Smooth muscle cell (in vitro differentiated cells): ENCODE data around the gene TGM3. TPM values are rescaled to one million over a fixed set of nuclear protein-coding genes. Genes with fewer than 3 reads are reported as not detected.

ENCODE experiments used
- DNase-seq: peaks from one replicate; lab custom pipeline; 2025; ENCODE audit not compliant: unreplicated experiment; lab: John Stamatoyannopoulos, UW
- H2AFZ ChIP-seq: fragments of 200-600 bp; sonication (generic); 2 replicates; pipeline ENCODE4 v1.6.0; 2016; ENCODE audit warnings: antibody characterized with exemption, low read depth, mild to moderate bottlenecking
- H3F3A ChIP-seq: fragments of 200-600 bp; sonication (generic); 2 replicates; pipeline ENCODE4 v1.6.0; 2017; ENCODE audit warnings: antibody characterized with exemption, low read depth
- H3K27ac ChIP-seq: fragments of 200-600 bp; sonication (generic); 2 replicates; pipeline ENCODE4 v1.5.1; 2016; ENCODE audit warnings: low read depth, mild to moderate bottlenecking
- H3K27me3 ChIP-seq: fragments of 200-600 bp; sonication (generic); 2 replicates; pipeline ENCODE4 v1.6.1; 2016; ENCODE audit warnings: low read depth, mild to moderate bottlenecking
- H3K36me3 ChIP-seq: fragments of 200-600 bp; sonication (generic); 2 replicates; pipeline ENCODE4 v1.5.1; 2016; ENCODE audit warnings: low read depth
- H3K4me1 ChIP-seq: fragments of 200-600 bp; sonication (generic); 2 replicates; pipeline ENCODE4 v1.5.1; 2016; ENCODE audit warnings: low read depth
- H3K4me2 ChIP-seq: fragments of 200-600 bp; sonication (generic); 2 replicates; pipeline ENCODE4 v1.6.0; 2016; ENCODE audit warnings: mild to moderate bottlenecking
- H3K4me3 ChIP-seq: fragments of 200-600 bp; sonication (generic); 2 replicates; pipeline ENCODE4 v1.5.1; 2016; ENCODE audit warnings: mild to moderate bottlenecking
- H3K79me2 ChIP-seq: fragments of 200-600 bp; sonication (generic); 2 replicates; pipeline ENCODE4 v1.6.0; 2016; ENCODE audit warnings: low read depth, mild to moderate bottlenecking
- H3K9ac ChIP-seq: fragments of 200-600 bp; sonication (generic); 2 replicates; pipeline ENCODE4 v1.6.0; 2016; ENCODE audit warnings: low read depth
- H3K9me3 ChIP-seq: fragments of 200-600 bp; sonication (generic); replicated peaks from 2 replicates; pipeline ENCODE4 v1.5.1; 2016; ENCODE audit warnings: low read depth
- H4K20me1 ChIP-seq: fragments of 200-600 bp; sonication (generic); 2 replicates; pipeline ENCODE4 v1.6.0; 2016; ENCODE audit warnings: low read depth
- WGBS: methylation state at CpG from one replicate; pipeline ENCODE4 v1.1.7; 2016; ENCODE audit warnings: low lambda C conversion rate; 5-methylcytosine and 5-hydroxymethylcytosine counted together
- polyA plus RNA-seq: library from polyadenylated mRNA; unstranded; fragments of >200 nt; fragmentation: Nextera tagmentation; extraction: Ambion mirVana; gene quantifications from 2 replicates; pipeline ENCODE4 v1.2.1, GENCODE V29; 2016
- total RNA-seq: library from RNA; depleted of rRNA; stranded (reverse); fragments of >200 nt; gene quantifications from 2 replicates; pipeline ENCODE4 v1.2.3, GENCODE V29; 2014
- TF ChIP-seq, protein P1 (sequence below): fragments of 200-600 bp; sonication (generic); IDR thresholded peaks from 2 replicates; pipeline ENCODE4 v1.5.1; 2017; ENCODE audit warnings: borderline replicate concordance, mild to moderate bottlenecking, antibody characterized with exemption; ENCODE audit not compliant: insufficient read depth, poor library complexity, severe bottlenecking

TGM3 gene
- total and polyA plus RNA-seq, 2 experiments from 2014 or later: 0.43 to 0.54 TPM

DNA sequence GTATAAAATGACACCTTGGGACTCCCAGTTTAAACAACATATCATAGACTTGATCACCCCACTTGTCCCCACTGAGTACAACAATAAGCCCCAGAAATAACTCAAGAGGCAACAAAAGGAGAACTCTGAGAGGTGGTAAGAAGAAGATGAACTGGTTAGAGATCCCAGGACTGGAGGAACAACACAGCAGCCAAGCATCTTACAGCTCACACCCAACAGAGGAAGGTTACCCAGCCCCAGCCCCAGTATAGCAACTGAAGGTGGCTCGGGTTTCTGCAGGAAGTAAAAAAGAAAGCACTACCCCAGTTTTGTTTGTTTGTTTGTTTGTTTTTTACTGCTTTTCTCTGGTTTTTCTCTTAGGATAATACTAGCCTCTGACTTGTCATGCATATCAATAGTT lies 67.8 kb downstream of the TGM3 start:
- Histone ChIP-seq H3F3A (no peaks in the 10 kb centered on the region), H3K27me3 (no peaks in the 10 kb centered on the region), H3K4me3 (no peak overlapping the region), H3K9ac (no peak overlapping the region), H3K4me1 (no peaks in the 10 kb centered on the region), H3K4me2 (no peak overlapping the region), H2AFZ (no peak overlapping the region), H3K9me3 (no peaks in the 10 kb centered on the region), H3K27ac (no peak overlapping the region), H3K79me2 (no peaks in the 10 kb centered on the region), H3K36me3 (no peaks in the 10 kb centered on the region), H4K20me1 (no peaks in the 10 kb centered on the region)
- WGBS: 78% methylated on average over 1 of the region's 1 CpG
- no peak for DNase-seq
- TF ChIP-seq, protein P1, sequence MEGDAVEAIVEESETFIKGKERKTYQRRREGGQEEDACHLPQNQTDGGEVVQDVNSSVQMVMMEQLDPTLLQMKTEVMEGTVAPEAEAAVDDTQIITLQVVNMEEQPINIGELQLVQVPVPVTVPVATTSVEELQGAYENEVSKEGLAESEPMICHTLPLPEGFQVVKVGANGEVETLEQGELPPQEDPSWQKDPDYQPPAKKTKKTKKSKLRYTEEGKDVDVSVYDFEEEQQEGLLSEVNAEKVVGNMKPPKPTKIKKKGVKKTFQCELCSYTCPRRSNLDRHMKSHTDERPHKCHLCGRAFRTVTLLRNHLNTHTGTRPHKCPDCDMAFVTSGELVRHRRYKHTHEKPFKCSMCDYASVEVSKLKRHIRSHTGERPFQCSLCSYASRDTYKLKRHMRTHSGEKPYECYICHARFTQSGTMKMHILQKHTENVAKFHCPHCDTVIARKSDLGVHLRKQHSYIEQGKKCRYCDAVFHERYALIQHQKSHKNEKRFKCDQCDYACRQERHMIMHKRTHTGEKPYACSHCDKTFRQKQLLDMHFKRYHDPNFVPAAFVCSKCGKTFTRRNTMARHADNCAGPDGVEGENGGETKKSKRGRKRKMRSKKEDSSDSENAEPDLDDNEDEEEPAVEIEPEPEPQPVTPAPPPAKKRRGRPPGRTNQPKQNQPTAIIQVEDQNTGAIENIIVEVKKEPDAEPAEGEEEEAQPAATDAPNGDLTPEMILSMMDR: no peak

DNA sequence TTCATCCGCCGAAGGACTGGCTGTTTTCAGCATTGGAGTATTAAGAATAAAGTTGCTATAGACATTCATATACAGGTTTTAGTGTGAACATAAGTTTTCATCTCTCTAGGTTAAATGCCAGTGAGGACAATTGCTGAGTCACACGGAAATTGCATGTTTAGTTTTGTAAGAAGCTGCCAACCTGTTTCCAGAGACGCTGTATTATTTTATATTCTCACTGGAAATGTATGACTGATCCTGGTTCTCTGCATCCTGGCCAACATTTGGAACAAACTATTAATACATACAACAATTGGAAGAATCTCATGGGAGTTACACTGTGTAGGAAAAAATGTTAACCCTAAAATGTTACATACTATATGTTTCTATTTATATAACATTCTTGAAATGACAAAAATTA lies 68.2 kb downstream of the TGM3 start:
- no peak overlapping the region for H3K27ac ChIP-seq
- H3K4me3 ChIP-seq: no peak overlapping the region
- TF ChIP-seq, protein P1: no peak
- WGBS: 78% methylated on average over 4 of the region's 4 CpGs
- no peak overlapping the region for H2AFZ ChIP-seq
- no peaks in the 10 kb centered on the region for H3K4me1 ChIP-seq
- H3F3A ChIP-seq: no peaks in the 10 kb centered on the region
- DNase-seq: no peak
- H3K79me2 ChIP-seq: no peaks in the 10 kb centered on the region
- no peaks in the 10 kb centered on the region for H3K9me3 ChIP-seq
- H3K9ac ChIP-seq: no peak overlapping the region
- no peak overlapping the region for H3K4me2 ChIP-seq
- H4K20me1 ChIP-seq: no peaks in the 10 kb centered on the region
- H3K36me3 ChIP-seq: no peaks in the 10 kb centered on the region
- no peaks in the 10 kb centered on the region for H3K27me3 ChIP-seq

DNA sequence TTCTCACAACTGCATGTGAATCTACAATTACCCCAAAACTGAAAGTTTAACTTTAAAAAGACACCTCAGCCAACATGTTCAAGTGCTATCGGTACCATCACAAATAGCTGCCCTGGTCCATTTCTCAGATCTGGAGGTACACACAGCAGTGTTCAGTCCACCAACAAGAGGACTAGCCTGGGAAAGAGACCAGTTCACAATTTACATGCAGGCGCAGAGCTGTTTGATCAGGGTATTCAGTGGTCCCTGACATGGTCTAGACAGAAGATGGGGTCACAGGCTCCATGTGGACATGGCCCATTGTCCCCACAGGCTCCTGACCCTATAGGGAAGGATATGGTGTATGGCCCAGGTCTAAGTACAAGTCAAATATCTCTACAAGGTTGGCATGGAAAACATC lies 69.3 kb downstream of the TGM3 start:
- no peak overlapping the region for H3K4me3 ChIP-seq
- DNase-seq: no peak
- no peak overlapping the region for H3K9ac ChIP-seq
- no peaks in the 10 kb centered on the region for H3K9me3 ChIP-seq
- H3K4me2 ChIP-seq: no peak overlapping the region
- WGBS: 90% methylated on average over 2 of the region's 2 CpGs
- H3K27ac ChIP-seq: no peak overlapping the region
- H3F3A ChIP-seq: no peaks in the 10 kb centered on the region
- H4K20me1 ChIP-seq: no peaks in the 10 kb centered on the region
- TF ChIP-seq, protein P1: no peak
- no peaks in the 10 kb centered on the region for H3K36me3 ChIP-seq
- no peaks in the 10 kb centered on the region for H3K79me2 ChIP-seq
- no peaks in the 10 kb centered on the region for H3K4me1 ChIP-seq
- no peaks in the 10 kb centered on the region for H3K27me3 ChIP-seq
- no peak overlapping the region for H2AFZ ChIP-seq

DNA sequence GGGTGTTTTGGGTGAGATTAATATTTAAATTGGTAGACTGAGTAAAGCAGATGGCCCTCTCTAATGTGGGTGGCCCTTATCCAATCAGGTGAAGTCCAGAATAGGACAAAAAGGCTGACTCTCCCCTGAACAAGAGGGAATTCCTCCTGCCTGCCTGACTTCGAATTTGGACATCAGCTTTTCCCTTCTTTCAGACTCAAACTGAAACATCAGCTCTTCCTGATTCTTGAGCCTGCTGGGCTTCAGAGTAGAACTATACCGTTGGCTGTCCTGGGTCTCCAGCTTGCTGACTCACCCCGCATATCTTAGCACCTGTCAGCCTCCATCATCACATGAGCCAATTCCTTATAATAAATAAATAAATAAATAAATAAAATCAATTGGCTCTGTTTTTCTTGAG lies 69.9 kb downstream of the TGM3 start:
- no peaks in the 10 kb centered on the region for H3K9me3 ChIP-seq
- H3K9ac ChIP-seq: no peak overlapping the region
- no peaks in the 10 kb centered on the region for H3K4me1 ChIP-seq
- no peak overlapping the region for H3K4me2 ChIP-seq
- no peaks in the 10 kb centered on the region for H4K20me1 ChIP-seq
- H3K27me3 ChIP-seq: no peaks in the 10 kb centered on the region
- H3F3A ChIP-seq: no peaks in the 10 kb centered on the region
- H3K4me3 ChIP-seq: no peak overlapping the region
- no peak overlapping the region for H2AFZ ChIP-seq
- no peak overlapping the region for H3K27ac ChIP-seq
- 83% methylated on average over 3 of the region's 3 CpGs for WGBS
- DNase-seq: no peak
- H3K79me2 ChIP-seq: no peaks in the 10 kb centered on the region
- no peaks in the 10 kb centered on the region for H3K36me3 ChIP-seq
- TF ChIP-seq, protein P1: no peak
